NOMO-1 treated with DMSO at 0.1 percent for 48 hours (cell line): Measurements from ENCODE around the gene RAB25.
"Not testable (repeated sequence)": the region's sequence is repeated elsewhere in the genome, so short reads cannot be mapped to it uniquely, and the experiment has no call there.

Experiments used
- DNase-seq: peaks from one replicate; lab custom pipeline; 2025; ENCODE audit not compliant: unreplicated experiment; lab: John Stamatoyannopoulos, UW

The RAB25 gene

DNA sequence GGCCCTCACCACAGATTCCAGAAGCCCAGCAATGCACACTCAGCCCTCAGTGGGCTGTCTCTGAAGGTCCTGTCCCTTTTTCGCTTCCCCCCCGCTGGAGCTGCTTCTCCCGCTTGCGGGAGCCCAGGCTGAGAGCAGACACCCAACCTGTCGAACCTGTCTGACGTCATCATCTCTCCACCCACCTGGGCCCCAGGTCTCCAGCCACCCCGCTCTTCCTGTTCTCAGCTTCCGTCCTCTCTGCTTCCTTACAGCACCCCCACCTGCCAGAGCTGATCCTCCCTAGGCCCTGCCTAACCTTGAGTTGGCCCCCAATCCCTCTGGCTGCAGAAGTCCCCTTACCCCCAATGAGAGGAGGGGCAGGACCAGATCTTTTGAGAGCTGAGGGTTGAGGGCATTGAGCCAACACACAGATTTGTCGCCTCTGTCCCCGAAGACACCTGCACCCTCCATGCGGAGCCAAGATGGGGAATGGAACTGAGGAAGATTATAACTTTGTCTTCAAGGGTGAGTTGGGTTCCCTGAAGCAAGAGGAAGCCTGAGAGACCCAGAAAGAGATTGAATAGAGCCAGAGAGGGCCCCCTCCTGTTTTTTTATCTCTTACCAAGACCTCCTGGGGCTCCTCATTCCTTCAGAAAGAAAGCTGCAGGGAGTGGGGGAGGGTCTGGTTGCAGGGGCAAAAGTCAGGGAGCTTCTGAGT is at the start of gene RAB25:
RAB25 (plus strand) TSS at position 224 of the 700 bp plus-strand sequence; CDS start at position 465, 241 bp downstream.
- no peak for DNase-seq

DNA sequence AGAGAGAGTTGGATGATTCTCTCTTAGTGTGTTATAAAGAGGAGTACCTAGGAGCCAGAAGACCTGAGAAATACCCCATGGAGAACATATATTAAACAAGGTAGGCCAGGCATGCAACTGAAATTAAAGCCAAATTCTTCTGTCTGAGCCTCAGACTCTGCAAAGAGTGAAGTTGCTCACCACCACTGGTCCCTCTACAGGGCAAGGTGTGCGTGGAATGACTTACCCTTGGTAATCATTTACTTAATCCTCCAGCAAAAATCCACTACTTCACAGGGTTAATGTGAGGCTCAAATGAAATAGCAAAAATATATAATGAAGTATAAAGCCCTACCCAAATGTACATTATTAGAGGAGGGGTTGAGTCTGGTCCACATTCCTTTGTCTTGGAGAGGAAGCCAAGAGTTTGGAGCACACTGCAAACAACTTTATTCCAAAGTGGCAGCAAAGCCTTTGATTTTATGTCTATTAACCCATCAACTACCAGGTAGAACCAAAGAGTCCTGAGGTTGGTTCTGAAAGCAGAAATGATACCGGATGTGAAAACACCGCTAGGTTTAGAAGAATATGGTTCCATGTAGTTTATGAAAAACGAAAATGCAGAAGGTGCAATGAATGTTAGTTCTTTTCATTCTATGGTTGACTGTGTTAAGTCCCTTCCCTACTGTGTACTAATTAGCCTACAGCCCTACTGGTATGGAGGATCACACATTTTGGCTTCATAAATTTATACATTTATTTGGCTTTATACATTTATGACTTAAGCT is 48.7 kb upstream of the RAB25 start:
- no peak for DNase-seq

DNA sequence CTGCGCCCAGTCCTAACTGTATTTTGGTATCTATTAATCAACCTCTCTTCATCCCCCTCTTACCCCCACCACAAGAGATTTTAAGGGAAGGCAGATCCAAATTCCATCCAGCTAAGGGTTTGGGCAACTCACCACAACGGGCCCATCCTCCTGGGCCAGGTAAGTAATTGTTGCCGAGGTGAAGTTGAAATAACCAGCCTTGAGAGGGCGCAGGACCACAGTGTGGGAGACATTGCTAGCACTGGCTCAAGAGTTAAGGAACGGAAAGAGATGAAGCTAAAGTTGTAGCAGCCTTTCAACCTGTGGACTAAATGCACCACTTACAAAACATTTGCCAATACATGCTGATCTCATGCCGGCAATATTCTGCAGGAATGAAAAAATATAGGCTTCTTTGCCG is 46.1 kb upstream of the RAB25 start:
- DNase-seq: no peak

GRCh38 chr1:156019946-156020292 is 41.0 kb upstream of the RAB25 start:
- DNase-seq: no peak

DNA sequence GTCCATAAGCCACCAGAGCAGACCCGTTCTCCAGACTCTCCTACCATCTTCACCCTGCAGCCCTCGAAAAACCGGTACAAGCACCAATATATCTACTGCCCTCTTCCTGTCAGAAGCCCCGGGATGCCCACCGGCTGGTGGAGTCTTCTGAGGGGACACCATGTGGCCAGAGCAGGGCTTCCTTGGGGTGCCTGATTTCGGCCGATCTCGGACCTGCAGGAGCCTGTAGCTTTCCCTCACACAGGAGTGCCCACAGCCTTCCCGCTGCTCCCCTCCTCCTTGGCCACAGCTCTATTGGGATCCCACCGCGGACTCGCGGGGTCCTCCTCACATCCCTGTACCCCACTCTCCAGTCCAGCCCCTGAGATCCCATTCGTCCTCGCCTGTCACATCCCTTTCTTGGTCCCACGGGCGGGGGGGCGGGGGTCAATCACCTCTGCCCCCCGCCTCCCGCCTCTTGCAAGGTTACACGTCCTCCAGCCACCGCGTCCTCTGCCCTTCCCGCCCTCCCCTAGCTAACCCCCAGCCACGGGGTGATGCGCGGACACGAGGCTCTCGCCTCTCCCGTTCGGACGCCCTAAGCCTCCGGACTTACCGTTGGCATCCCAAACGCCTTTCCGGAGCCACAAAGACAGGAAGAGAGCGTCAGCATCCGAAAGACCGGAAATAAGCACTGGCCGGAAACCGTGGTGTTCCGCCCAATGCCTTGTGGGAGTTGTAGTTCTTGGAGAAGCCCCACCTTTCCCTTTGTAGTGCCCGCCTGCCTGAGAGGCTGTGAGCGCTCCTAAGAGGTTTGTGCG is 40.5 kb upstream of the RAB25 start, which contains the start of gene SSR2:
SSR2 (minus strand) TSS at position 659 of the 800 bp plus-strand sequence. CDS start 784 bp downstream, outside the sequence.
- peak; percentile 90 for DNase-seq

- DNase-seq: no peak
Measured at GRCh38 chr1:156021093-156021428, 39.9 kb upstream of the RAB25 start.

GRCh38 chr1:156021954-156022353 is 39.0 kb upstream of the RAB25 start:
- no peak for DNase-seq

GRCh38 chr1:156024801-156025200 is 36.2 kb upstream of the RAB25 start:
- DNase-seq: no peak

DNA sequence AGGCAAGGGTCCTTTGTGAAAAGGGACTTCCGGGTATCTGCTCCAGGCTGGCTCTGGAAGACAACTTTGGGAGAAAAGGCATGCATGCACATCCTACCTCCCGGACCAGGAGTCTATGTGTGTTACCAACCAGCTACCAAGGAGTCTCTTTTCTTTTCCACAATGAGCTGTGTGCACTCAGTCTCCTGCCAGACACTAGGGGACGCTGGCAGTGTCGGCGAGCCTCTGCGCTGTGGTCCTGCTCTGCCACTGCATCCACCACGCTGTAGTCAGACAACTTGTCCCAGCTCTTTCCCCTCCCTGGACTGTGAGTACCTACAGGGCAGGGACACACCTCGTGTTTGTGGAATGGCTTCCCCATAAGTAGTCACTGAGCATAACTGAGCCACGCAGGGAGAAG is 35.1 kb upstream of the RAB25 start:
- DNase-seq: no peak

DNA sequence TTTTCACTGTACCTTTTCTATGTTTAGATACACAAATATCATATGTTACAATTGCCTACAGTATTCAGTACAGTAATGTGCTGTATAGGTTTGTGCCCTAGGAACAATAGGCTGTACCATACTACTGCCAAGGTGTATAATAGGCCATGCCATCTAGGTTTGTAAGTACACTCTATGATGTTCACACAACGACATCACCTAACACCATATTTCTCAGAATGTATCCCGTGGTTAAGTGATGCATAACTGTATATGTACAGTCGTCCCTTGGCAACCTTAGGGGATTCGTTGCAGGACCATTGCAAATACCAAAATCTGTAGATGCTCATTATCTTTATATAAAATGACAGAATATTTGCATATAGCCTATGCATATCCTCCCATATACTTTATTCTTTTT is 34.4 kb upstream of the RAB25 start:
- DNase-seq: no peak

DNA sequence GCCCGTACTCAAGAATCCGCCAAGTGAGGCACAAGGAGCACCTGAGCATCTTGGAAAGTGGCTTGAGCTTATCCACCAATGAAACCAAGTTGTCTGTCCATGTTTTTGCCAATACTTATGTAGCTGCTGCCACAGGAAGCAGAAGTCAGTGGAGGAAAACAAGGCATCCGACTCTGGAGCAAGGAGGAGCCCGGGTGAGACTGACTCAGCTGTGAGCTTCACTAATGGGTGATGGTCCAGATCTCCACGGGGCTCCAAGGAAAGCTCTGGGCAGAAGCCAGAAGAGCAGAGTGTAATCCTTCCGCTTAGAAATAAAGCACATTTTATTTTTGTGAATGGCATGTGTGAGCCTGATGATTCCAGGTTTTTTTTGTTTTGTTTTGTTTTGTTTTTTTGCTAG is 27.9 kb upstream of the RAB25 start:
- no peak for DNase-seq

GRCh38 chr1:156034991-156035390 is 26.0 kb upstream of the RAB25 start:
- DNase-seq: not testable (repeated sequence)

- DNase-seq: no peak
Measured at GRCh38 chr1:156042828-156043227, 18.1 kb upstream of the RAB25 start.

DNA sequence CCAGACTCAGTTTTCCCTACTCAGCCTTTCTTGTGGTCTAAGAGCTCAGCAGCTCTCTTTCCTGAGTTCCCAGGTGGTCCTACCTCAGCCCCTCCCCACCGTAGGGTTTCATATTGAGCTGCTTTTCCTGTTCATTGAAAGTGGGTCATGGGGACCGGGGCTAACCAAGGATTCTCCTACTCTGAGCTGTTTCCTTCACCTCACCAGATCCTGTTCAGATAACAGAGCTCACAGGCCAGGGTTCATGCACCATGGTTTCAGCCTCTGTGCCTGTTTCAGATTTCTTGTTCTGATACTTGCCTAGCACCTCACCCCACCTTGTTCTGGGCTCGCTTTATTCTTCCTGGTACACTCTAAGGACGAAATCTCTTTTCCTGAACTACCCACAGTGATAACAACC is 15.9 kb upstream of the RAB25 start:
- DNase-seq: no peak

- no peak for DNase-seq
Measured at GRCh38 chr1:156048663-156049258, 12.2 kb upstream of the RAB25 start.

DNA sequence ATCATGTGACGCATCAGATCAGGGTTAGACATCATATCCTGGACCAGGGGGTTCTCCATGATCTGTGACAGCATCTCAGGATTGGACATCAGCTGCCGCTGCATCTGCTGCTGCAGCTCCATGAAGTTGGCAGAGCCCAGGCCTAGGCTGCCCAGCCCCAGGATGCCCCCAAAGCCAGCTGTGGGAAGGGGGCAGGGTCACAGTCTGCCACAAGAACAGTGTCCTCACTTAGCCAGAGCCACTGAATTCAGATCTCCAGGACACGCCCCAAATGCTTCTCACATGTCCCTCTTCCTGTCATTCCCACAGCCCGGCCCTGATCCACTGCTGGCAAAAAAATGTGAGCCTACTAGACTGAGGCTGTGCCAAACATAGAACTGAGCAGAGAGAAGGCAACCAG is 10.6 kb upstream of the RAB25 start:
- DNase-seq: no peak

- no peak for DNase-seq
Measured at GRCh38 chr1:156051011-156051725, 9.8 kb upstream of the RAB25 start.

DNA sequence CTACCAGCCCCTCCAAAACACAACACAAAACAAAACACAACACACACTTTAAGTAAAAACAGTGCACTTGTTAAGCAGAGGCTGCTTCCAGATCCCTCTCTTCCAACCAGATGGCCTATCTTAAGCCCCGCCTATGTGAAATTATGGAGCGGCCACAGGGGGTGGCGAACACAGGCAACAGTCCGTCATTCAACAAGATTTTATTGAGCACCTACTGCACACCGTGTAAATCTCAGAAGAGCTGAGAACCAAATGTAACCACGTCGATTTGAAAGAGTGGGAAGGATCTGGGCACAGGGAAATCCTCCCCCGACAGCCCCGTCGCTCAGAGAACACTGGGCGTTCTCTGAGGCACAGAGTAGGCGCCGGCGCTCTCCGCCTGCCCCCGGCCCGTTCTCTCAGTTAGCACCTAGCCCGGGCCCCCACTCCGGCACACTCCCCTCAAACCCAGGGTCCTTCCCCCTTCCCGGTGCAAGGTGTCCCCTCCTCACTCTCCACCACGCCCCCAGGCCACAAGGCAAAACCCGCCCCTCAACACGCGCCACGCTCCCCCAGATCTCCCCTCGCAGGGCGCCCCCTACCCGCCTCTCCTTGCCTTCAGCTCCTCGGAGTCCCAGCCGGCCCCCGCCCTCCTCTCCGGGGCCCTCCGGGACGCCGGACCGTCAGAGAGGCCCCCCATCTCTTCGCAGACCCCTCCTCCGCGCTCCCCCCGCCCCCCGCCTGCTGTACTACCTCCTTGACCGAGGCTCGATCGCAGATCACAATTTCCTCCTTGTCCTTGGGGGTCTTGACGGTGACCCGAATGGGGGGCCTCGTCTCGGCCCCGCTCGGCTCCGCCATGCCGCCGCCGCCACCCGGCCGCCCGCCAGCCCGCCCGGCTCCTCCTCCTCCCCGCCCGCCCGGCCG is 7.8 kb upstream of the RAB25 start:
- DNase-seq: peak; percentile 63

GRCh38 chr1:156053768-156054499 is 7.0 kb upstream of the RAB25 start, which contains the start of gene UBQLN4:
TSS of gene UBQLN4 (minus strand) at chr1:156053798. CDS start at chr1:156053701, 97 bp downstream.
- DNase-seq: peak; percentile 72
